HEK293T (cell line): ENCODE data around the gene TIMP4.

ENCODE experiments used
- CTCF ChIA-PET: fragments of 350-600 bp; formaldehyde crosslinking; extraction: SDS; loops from one replicate; lab custom pipeline; 2021; ENCODE audit warnings: antibody characterized with exemption, inconsistent platforms; lab: Yijun Ruan, JAX
- POLR2A ChIA-PET: fragments of 350-600 bp; formaldehyde crosslinking; extraction: SDS; loops from one replicate; lab custom pipeline; 2020; ENCODE audit warnings: antibody characterized with exemption, inconsistent platforms; lab: Yijun Ruan, JAX
- DNase-seq: peaks from one replicate; pipeline ENCODE4 v3.0.0; 2012; ENCODE audit warnings: mixed read lengths; ENCODE audit errors: extremely low spot score
- ARNT ChIP-seq: fragments of 450-650 bp; IDR thresholded peaks from 2 replicates; pipeline ENCODE4 v1.6.1; 2017; ENCODE audit warnings: mild to moderate bottlenecking
- BHLHE40 ChIP-seq: fragments of 450-650 bp; IDR thresholded peaks from 2 replicates; pipeline ENCODE4 v1.6.1; 2016; ENCODE audit warnings: mild to moderate bottlenecking, moderate library complexity, borderline replicate concordance
- CTBP1 ChIP-seq: fragments of 450-650 bp; IDR thresholded peaks from 2 replicates; pipeline ENCODE4 v1.6.1; 2016; ENCODE audit warnings: borderline replicate concordance
- ELF4 ChIP-seq: fragments of 450-650 bp; IDR thresholded peaks from 2 replicates; pipeline ENCODE4 v1.6.1; 2017; ENCODE audit warnings: antibody characterized with exemption
- FOXA1 ChIP-seq: fragments of 450-650 bp; IDR thresholded peaks from 2 replicates; pipeline ENCODE4 v1.6.1; 2016; ENCODE audit warnings: mild to moderate bottlenecking
- FOXK2 ChIP-seq: fragments of 450-650 bp; IDR thresholded peaks from 2 replicates; pipeline ENCODE4 v1.6.1; 2016; ENCODE audit warnings: mild to moderate bottlenecking
- FOXM1 ChIP-seq: fragments of 450-650 bp; IDR thresholded peaks from 2 replicates; pipeline ENCODE4 v1.6.1; 2017; ENCODE audit warnings: mild to moderate bottlenecking, borderline replicate concordance
- HDGF ChIP-seq: fragments of 450-650 bp; IDR thresholded peaks from 2 replicates; pipeline ENCODE4 v1.6.1; 2017; ENCODE audit warnings: antibody characterized with exemption, borderline replicate concordance
- L3MBTL2 ChIP-seq: fragments of 450-650 bp; conservative IDR thresholded peaks from 2 replicates; pipeline ENCODE4 v1.6.1; 2016; ENCODE audit warnings: mild to moderate bottlenecking
- LEF1 ChIP-seq: fragments of 450-650 bp; IDR thresholded peaks from 2 replicates; pipeline ENCODE4 v1.6.1; 2017; ENCODE audit warnings: mild to moderate bottlenecking, borderline replicate concordance
- NFRKB ChIP-seq: fragments of 450-650 bp; IDR thresholded peaks from 2 replicates; pipeline ENCODE4 v1.6.1; 2016; ENCODE audit warnings: mild to moderate bottlenecking, moderate library complexity
- PKNOX1 ChIP-seq: fragments of 450-650 bp; IDR thresholded peaks from 2 replicates; pipeline ENCODE4 v1.6.1; 2016
- SP1 ChIP-seq: fragments of 450-650 bp; IDR thresholded peaks from 2 replicates; pipeline ENCODE4 v1.6.1; 2017
- SUZ12 ChIP-seq: fragments of 450-650 bp; IDR thresholded peaks from 2 replicates; pipeline ENCODE4 v1.6.1; 2016; ENCODE audit warnings: mild to moderate bottlenecking
- TARDBP ChIP-seq: fragments of 450-650 bp; IDR thresholded peaks from 2 replicates; pipeline ENCODE4 v1.6.1; 2016
- ZNF384 ChIP-seq: fragments of 450-650 bp; IDR thresholded peaks from 2 replicates; pipeline ENCODE4 v1.6.1; 2016

TIMP4 gene

GRCh38 chr3:12192173-12192572, 33.5 kb upstream of the TIMP4 start:
- CTCF ChIA-PET, result no interaction called here
- POLR2A ChIA-PET, result no interaction called here
- no peak for DNase-seq
- TF ChIP-seq FOXK2 (no peak), ZNF384 (no peak), ARNT (no peak), HDGF (no peak), TARDBP (no peak), PKNOX1 (no peak), ELF4 (no peak), SP1 (no peak), LEF1 (no peak), CTBP1 (no peak), FOXA1 (no peak), NFRKB (no peak), FOXM1 (no peak), SUZ12 (no peak), BHLHE40 (no peak), L3MBTL2 (no peak)

- POLR2A ChIA-PET, result no interaction called here
These were observed 32.8 kb upstream of the TIMP4 start for GRCh38 chr3:12191559-12191958.

GRCh38 chr3:12190832-12191231, 32.1 kb upstream of the TIMP4 start:
- no peak for DNase-seq
- CTCF ChIA-PET, result interaction anchor here (0.8 kb wide), 1 partner anchor 774 kb away, joined by 4 read pairs; no protein-coding TSS in a partner anchor
- TF ChIP-seq FOXM1 (no peak), FOXK2 (no peak), ZNF384 (no peak), CTBP1 (no peak), ELF4 (no peak), SUZ12 (no peak), TARDBP (no peak), PKNOX1 (no peak)
- POLR2A ChIA-PET, result no interaction called here

More at GRCh38 chr3:12191559-12191958, 32.8 kb upstream of the TIMP4 start:
- TF ChIP-seq TARDBP, result no peak
- TF ChIP-seq BHLHE40, result no peak
- TF ChIP-seq FOXK2, result no peak
- no peak for TF ChIP-seq CTBP1
- no peak for TF ChIP-seq ARNT
- TF ChIP-seq PKNOX1, result no peak
- TF ChIP-seq ZNF384, result no peak
- TF ChIP-seq ELF4, result no peak
- no peak for TF ChIP-seq SUZ12
- CTCF ChIA-PET, result interaction anchor here (0.8 kb wide), 1 partner anchor 773 kb away, joined by 4 read pairs; no protein-coding TSS in a partner anchor
- no peak for DNase-seq

GRCh38 chr3:12190221-12190807, 31.6 kb upstream of the TIMP4 start:
- ChIA-PET POLR2A (no interaction called here), CTCF (no interaction called here)
- DNase-seq, result no peak
- no peak for TF ChIP-seq PKNOX1
- TF ChIP-seq ARNT, result no peak
- TF ChIP-seq NFRKB, result no peak
- TF ChIP-seq FOXA1, result no peak
- no peak for TF ChIP-seq ELF4
- no peak for TF ChIP-seq HDGF
- TF ChIP-seq SUZ12, result no peak
- TF ChIP-seq FOXM1, result no peak
- no peak for TF ChIP-seq TARDBP
- no peak for TF ChIP-seq BHLHE40
- no peak for TF ChIP-seq L3MBTL2
- no peak for TF ChIP-seq FOXK2
- TF ChIP-seq LEF1, result no peak

- TF ChIP-seq TARDBP (no peak), CTBP1 (no peak), SUZ12 (no peak)
- POLR2A ChIA-PET, result no interaction called here
- DNase-seq, result no peak
- CTCF ChIA-PET, result interaction anchor here (0.6 kb wide), 2 partner anchors 32 to 1041 kb away, joined by 3 read pairs; no protein-coding TSS in a partner anchor
These were observed 30.1 kb upstream of the TIMP4 start for GRCh38 chr3:12188681-12189287.

- TF ChIP-seq FOXK2 (no peak), HDGF (no peak), FOXM1 (no peak), LEF1 (no peak), SUZ12 (no peak), TARDBP (no peak), SP1 (no peak), ZNF384 (no peak), ARNT (no peak), ELF4 (no peak), PKNOX1 (no peak), FOXA1 (no peak), BHLHE40 (no peak)
- CTCF ChIA-PET, result interaction anchor here (0.6 kb wide), 2 partner anchors 32 to 1041 kb away, joined by 3 read pairs; no protein-coding TSS in a partner anchor
- DNase-seq, result no peak
- POLR2A ChIA-PET, result no interaction called here
These were observed 29.6 kb upstream of the TIMP4 start for GRCh38 chr3:12188328-12188648.
